ENCODE data around the gene ZNF558.
"Not testable (repeated sequence)": the region's sequence is repeated elsewhere in the genome, so short reads cannot be mapped to it uniquely, and the experiment has no call there.

ZNF558 gene

DNA sequence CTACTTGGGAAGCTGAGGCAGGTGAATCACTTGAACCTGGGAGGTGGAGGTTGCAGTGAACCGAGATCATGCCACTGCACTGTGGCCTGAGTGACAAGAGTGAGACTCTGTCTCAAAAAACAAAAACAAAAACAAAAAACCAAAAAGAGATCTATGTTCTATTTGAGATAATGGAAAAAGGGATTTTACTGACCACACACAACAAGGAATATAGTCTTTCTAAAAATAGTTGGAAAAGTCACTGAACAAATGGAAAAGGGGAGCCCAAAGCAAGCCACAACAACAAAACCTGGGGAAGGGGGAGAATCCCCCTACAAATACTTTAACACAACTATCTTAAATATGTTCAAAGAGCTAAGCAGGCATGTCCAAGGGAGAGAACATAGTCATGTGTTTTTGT, 37.3 kb downstream of the ZNF558 start:
- DNase-seq = no peak

DNA sequence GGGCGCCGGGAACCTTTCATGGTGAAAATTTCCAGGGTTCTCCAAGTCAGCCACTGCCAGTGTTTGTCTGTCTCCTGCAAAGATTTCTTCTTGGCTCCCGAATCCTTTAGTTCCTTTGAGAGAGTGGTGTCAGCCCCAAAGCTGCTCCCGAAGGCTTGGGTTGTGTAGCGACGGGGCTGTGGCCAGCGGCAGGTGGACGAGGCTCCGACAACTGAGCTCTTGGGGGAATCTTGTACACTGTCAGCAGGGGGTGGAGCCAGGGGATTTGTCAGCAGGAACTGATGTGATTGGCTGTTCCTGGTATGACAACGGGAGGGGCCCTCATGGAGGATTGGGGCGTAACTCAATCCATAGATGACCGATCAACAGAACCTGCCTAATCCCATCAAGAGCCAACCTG, 58.5 kb downstream of the ZNF558 start:
- DNase-seq = not testable (repeated sequence)

DNA sequence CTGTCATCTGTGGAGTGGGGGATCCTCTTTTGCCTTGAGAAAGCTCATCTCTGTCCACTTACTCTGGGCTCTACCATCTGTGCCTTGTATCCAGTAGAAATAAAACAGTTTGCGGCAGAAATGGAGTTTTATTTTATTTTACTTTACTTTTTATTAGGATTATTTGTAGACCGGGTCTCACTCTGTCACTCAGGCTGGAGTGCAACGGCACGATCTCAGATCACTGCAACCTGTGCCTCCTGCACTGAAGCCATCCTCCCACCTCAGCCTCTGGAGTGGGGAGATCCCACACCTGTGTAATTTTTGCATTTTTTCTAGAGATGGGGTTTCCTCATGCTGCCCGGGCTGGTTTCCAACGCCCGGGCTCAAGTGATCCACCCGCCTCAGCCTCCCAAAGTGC, 62.8 kb downstream of the ZNF558 start:
- DNase-seq = not testable (repeated sequence)

DNA sequence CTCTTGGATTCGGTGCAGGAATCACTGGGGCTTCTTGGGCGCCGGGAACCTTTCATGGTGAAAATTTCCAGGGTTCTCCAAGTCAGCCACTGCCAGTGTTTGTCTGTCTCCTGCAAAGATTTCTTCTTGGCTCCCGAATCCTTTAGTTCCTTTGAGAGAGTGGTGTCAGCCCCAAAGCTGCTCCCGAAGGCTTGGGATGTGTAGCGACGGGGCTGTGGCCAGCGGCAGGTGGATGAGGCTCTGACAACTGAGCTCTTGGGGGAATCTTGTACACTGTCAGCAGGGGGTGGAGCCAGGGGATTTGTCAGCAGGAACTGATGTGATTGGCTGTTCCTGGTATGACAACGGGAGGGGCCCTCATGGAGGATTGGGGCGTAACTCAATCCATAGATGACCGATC, 64.8 kb downstream of the ZNF558 start:
- not testable (repeated sequence) for DNase-seq
